NCI-H82 treated with DMSO at 0.1 percent for 48 hours (cell line): ENCODE data around the gene NLRP9.

ENCODE experiments used
- DNase-seq: peaks from one replicate; lab custom pipeline; 2025; ENCODE audit not compliant: unreplicated experiment; lab: John Stamatoyannopoulos, UW

The NLRP9 gene

GRCh38 chr19:55689411-55690108 lies 48.6 kb downstream of the NLRP9 start:
- DNase-seq: no peak

- no peak for DNase-seq
Observed at GRCh38 chr19:55688422-55689218, 49.6 kb downstream of the NLRP9 start.

- no peak for DNase-seq
Observed at GRCh38 chr19:55687281-55688201, 50.7 kb downstream of the NLRP9 start.

- no peak for DNase-seq
Observed at GRCh38 chr19:55686311-55687050, 51.7 kb downstream of the NLRP9 start.

GRCh38 chr19:55685776-55686175 lies 52.4 kb downstream of the NLRP9 start:
- DNase-seq: no peak

GRCh38 chr19:55684946-55685681 lies 53.1 kb downstream of the NLRP9 start:
- DNase-seq: no peak

GRCh38 chr19:55683449-55684261 lies 54.5 kb downstream of the NLRP9 start:
- no peak for DNase-seq

- no peak for DNase-seq
Observed at GRCh38 chr19:55681131-55682092, 56.8 kb downstream of the NLRP9 start.

GRCh38 chr19:55680339-55681130 lies 57.7 kb downstream of the NLRP9 start:
- DNase-seq: no peak

- DNase-seq: no peak
Observed at GRCh38 chr19:55679343-55680257, 58.6 kb downstream of the NLRP9 start.

GRCh38 chr19:55678121-55678671 lies 60.0 kb downstream of the NLRP9 start:
- DNase-seq: no peak

GRCh38 chr19:55677572-55678028 lies 60.6 kb downstream of the NLRP9 start:
- DNase-seq: no peak

GRCh38 chr19:55676889-55677505 lies 61.2 kb downstream of the NLRP9 start:
- DNase-seq: no peak

- no peak for DNase-seq
Observed at GRCh38 chr19:55676383-55676782, 61.8 kb downstream of the NLRP9 start.

GRCh38 chr19:55675661-55676354 lies 62.4 kb downstream of the NLRP9 start:
- no peak for DNase-seq
